Breast epithelium (tissue), 3 donors: ENCODE measurements around the gene MALL.
"Not testable (repeated sequence)": the region's sequence is repeated elsewhere in the genome, so short reads cannot be mapped to it uniquely, and the experiment has no call there.

Source experiments
- POLR2A ChIP-seq: fragments of 450-650 bp; IDR thresholded peaks from one replicate; pipeline ENCODE4 v1.6.1; 2016; ENCODE audit warnings: antibody characterized with exemption, mild to moderate bottlenecking, moderate library complexity
- TF ChIP-seq, protein P1 (sequence below), 3 donors: fragments of 450-650 bp; IDR thresholded peaks; one replicate each; pipeline ENCODE4 v1.5.1; 2016 to 2017; ENCODE audit warnings: antibody characterized with exemption in 3 of 3, mild to moderate bottlenecking in 3 of 3, moderate library complexity in 3 of 3

DNA sequence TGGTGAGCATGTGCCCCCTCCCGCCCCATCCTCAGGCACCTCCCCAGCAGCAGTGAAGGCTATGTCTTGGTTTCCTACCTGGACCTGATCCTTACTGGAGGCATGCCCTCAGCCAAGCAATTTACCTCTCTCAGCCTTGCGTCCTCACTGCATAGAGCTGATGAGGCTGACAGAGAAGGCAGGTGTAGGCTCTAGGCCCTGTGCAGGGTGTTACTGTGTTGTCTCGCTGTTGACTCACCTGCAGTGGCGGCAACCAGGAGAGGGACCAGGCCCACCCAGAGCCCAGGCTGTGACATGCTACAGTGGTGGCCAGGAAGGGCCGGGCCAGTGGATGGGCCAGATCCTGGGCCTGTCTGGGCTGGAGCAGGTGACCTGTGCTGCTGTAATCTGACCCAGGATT lies 65.9 kb downstream of the MALL start:
- TF ChIP-seq, protein P1, sequence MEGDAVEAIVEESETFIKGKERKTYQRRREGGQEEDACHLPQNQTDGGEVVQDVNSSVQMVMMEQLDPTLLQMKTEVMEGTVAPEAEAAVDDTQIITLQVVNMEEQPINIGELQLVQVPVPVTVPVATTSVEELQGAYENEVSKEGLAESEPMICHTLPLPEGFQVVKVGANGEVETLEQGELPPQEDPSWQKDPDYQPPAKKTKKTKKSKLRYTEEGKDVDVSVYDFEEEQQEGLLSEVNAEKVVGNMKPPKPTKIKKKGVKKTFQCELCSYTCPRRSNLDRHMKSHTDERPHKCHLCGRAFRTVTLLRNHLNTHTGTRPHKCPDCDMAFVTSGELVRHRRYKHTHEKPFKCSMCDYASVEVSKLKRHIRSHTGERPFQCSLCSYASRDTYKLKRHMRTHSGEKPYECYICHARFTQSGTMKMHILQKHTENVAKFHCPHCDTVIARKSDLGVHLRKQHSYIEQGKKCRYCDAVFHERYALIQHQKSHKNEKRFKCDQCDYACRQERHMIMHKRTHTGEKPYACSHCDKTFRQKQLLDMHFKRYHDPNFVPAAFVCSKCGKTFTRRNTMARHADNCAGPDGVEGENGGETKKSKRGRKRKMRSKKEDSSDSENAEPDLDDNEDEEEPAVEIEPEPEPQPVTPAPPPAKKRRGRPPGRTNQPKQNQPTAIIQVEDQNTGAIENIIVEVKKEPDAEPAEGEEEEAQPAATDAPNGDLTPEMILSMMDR (IDR thresholded peaks at IDR 0.05), result not testable (repeated sequence)
- not testable (repeated sequence) for TF ChIP-seq POLR2A
